HL-60/S4 treated with phorbol 12-myristate 13-acetate at 8.2 ng/mL for 4 days and 3 days (cell line): Measurements from ENCODE around the gene GAS7.

ENCODE experiments used
- in situ Hi-C: fragments of 300-500 bp; cut with MboI; formaldehyde crosslinking; loops from 2 replicates; pipeline ENCODE4 v1.15.0; 2022; ENCODE audit warnings: low sequenced_read_pairs

The GAS7 gene

GRCh38 chr17:10136258-10136981 lies 62.0 kb downstream of the GAS7 start:
- in situ Hi-C loops = no loop called here

- in situ Hi-C loops = no loop called here
Measured at GRCh38 chr17:10135539-10136257, 62.7 kb downstream of the GAS7 start.

- in situ Hi-C loops = no loop called here
Measured at GRCh38 chr17:10130677-10131076, 67.7 kb downstream of the GAS7 start.

GRCh38 chr17:10130263-10130662 lies 68.1 kb downstream of the GAS7 start:
- in situ Hi-C loops = no loop called here

GRCh38 chr17:10127819-10128425 lies 70.5 kb downstream of the GAS7 start:
- in situ Hi-C loops = no loop called here

- in situ Hi-C loops = no loop called here
Measured at GRCh38 chr17:10126616-10127501, 71.5 kb downstream of the GAS7 start.

GRCh38 chr17:10126276-10126615 lies 72.2 kb downstream of the GAS7 start:
- in situ Hi-C loops = no loop called here

- in situ Hi-C loops = no loop called here
Measured at GRCh38 chr17:10125531-10126275, 72.7 kb downstream of the GAS7 start.

GRCh38 chr17:10123093-10123492 lies 75.3 kb downstream of the GAS7 start:
- in situ Hi-C loops = no loop called here

- in situ Hi-C loops = no loop called here
Measured at GRCh38 chr17:10121971-10122707, 76.3 kb downstream of the GAS7 start.

GRCh38 chr17:10120749-10121148 lies 77.7 kb downstream of the GAS7 start:
- in situ Hi-C loops = no loop called here

- in situ Hi-C loops = no loop called here
Measured at GRCh38 chr17:10120109-10120485, 78.3 kb downstream of the GAS7 start.

- in situ Hi-C loops = no loop called here
Measured at GRCh38 chr17:10119203-10120108, 79.0 kb downstream of the GAS7 start.

- in situ Hi-C loops = no loop called here
Measured at GRCh38 chr17:10118788-10119130, 79.6 kb downstream of the GAS7 start.

GRCh38 chr17:10117581-10118001 lies 80.8 kb downstream of the GAS7 start:
- in situ Hi-C loops = no loop called here

- in situ Hi-C loops = no loop called here
Measured at GRCh38 chr17:10116753-10117420, 81.5 kb downstream of the GAS7 start.

- in situ Hi-C loops = no loop called here
Measured at GRCh38 chr17:10116267-10116666, 82.1 kb downstream of the GAS7 start.

GRCh38 chr17:10115536-10115932 lies 82.9 kb downstream of the GAS7 start:
- in situ Hi-C loops = no loop called here
